GM12878 (cell line): ENCODE results near the gene BTG2. TPM values are rescaled to one million over a fixed set of nuclear protein-coding genes. Genes with fewer than 3 reads are reported as not detected.
A peak's percentile ranks its signal among the peaks of the same experiment; 100 is the strongest.

ENCODE experiments used
- CREM ChIP-seq: IDR thresholded peaks from 2 replicates; pipeline ENCODE4 v1.6.1; 2014; ENCODE audit warnings: antibody characterized with exemption, low read depth
- ETV6 ChIP-seq, 2 experiments: fragments of 450-650 bp in 1 of 2; IDR thresholded peaks in 1 of 2; conservative IDR thresholded peaks in 1 of 2; 2 replicates each; pipeline ENCODE4 v1.6.1; 2014; ENCODE audit warnings: antibody characterized with exemption in 1 of 2, borderline replicate concordance in 1 of 2, low read depth in 1 of 2, mild to moderate bottlenecking in 1 of 2, moderate library complexity in 1 of 2
- GATAD2B ChIP-seq: fragments of 450-650 bp; conservative IDR thresholded peaks from 2 replicates; pipeline ENCODE4 v1.6.1; 2017; ENCODE audit warnings: low read depth, mild to moderate bottlenecking, moderate library complexity
- HCFC1 ChIP-seq: fragments of 150-350 bp; IDR thresholded peaks from 2 replicates; pipeline ENCODE4 v1.6.1; 2014; ENCODE audit warnings: low read length
- IKZF1 ChIP-seq: fragments of 450-650 bp; conservative IDR thresholded peaks from 2 replicates; pipeline ENCODE4 v1.6.1; 2017; ENCODE audit warnings: antibody characterized with exemption, mild to moderate bottlenecking
- IKZF2 ChIP-seq, 2 experiments: fragments of 450-650 bp; IDR thresholded peaks; 2 replicates each; pipeline ENCODE4 v1.6.1; 2017; ENCODE audit warnings: mild to moderate bottlenecking in 2 of 2, moderate library complexity in 2 of 2
- KAT2A ChIP-seq: conservative IDR thresholded peaks from 2 replicates; pipeline ENCODE4 v1.6.1; 2011; ENCODE audit warnings: low read depth, low read length; ENCODE audit not compliant: control insufficient read depth
- MEF2A ChIP-seq: IDR thresholded peaks from 2 replicates; pipeline ENCODE4 v1.6.1; 2011; ENCODE audit warnings: low read depth, mild to moderate bottlenecking, low read length, moderate library complexity; ENCODE audit not compliant: insufficient read depth
- MXI1 ChIP-seq: fragments of 150-350 bp; IDR thresholded peaks from 2 replicates; pipeline ENCODE4 v1.6.1; 2011; ENCODE audit warnings: low read depth, mild to moderate bottlenecking, inconsistent platforms, low read length, improper control_type of control experiment
- NR2F1 ChIP-seq: fragments of 450-650 bp; conservative IDR thresholded peaks from 2 replicates; pipeline ENCODE4 v1.6.1; 2017; ENCODE audit warnings: mild to moderate bottlenecking
- POLR2A ChIP-seq: IDR thresholded peaks from 2 replicates; pipeline ENCODE4 v1.6.1; 2011; ENCODE audit warnings: low read depth, mild to moderate bottlenecking, low read length
- POLR2AphosphoS2 ChIP-seq: IDR thresholded peaks from 2 replicates; pipeline ENCODE4 v1.6.1; 2011; ENCODE audit warnings: low read depth, mild to moderate bottlenecking, low read length, improper control_type of control experiment, moderate library complexity
- RAD51 ChIP-seq: fragments of 450-650 bp; IDR thresholded peaks from 2 replicates; pipeline ENCODE4 v1.6.1; 2016; ENCODE audit warnings: moderate library complexity, mild to moderate bottlenecking, inconsistent platforms
- RCOR1 ChIP-seq: conservative IDR thresholded peaks from 2 replicates; pipeline ENCODE4 v1.6.1; 2012; ENCODE audit warnings: low read depth, low read length, improper control_type of control experiment
- RFX5 ChIP-seq: IDR thresholded peaks from 2 replicates; pipeline ENCODE4 v1.6.1; 2011; ENCODE audit warnings: low read depth, low read length, improper control_type of control experiment
- SIX5 ChIP-seq: IDR thresholded peaks from 2 replicates; pipeline ENCODE4 v1.6.1; 2011; ENCODE audit warnings: mild to moderate bottlenecking, low read depth, low read length, moderate library complexity; ENCODE audit not compliant: severe bottlenecking
- SPI1 ChIP-seq: IDR thresholded peaks from 2 replicates; pipeline ENCODE4 v1.6.1; 2011; ENCODE audit warnings: low read depth, mild to moderate bottlenecking, low read length, moderate library complexity, borderline replicate concordance; ENCODE audit not compliant: insufficient read depth
- TAF1 ChIP-seq: IDR thresholded peaks from 2 replicates; pipeline ENCODE4 v1.6.1; 2011; ENCODE audit warnings: mild to moderate bottlenecking, low read depth, low read length, borderline replicate concordance
- TCF12 ChIP-seq: IDR thresholded peaks from 2 replicates; pipeline ENCODE4 v1.6.1; 2011; ENCODE audit warnings: low read depth, mild to moderate bottlenecking, low read length
- WRNIP1 ChIP-seq: IDR thresholded peaks from 2 replicates; pipeline ENCODE4 v1.6.1; 2011; ENCODE audit warnings: low read depth, low read length, improper control_type of control experiment, borderline replicate concordance
- polyA plus RNA-seq, 11 experiments: library from polyadenylated mRNA; depleted of rRNA in 4 of 11; unstranded in 6 of 11; stranded (reverse) in 5 of 11; fragments of >200 nt; fragmentation: Nextera tagmentation in 4 of 11; fragmentation: Illumina TruSeq in 1 of 11; extraction: Ambion mirVana in 4 of 11; extraction: Trizol in 1 of 11; gene quantifications; 1 replicate in 1 of 11; 2 replicates in 10 of 11; pipeline versions ENCODE4 v1.2.1 to v1.2.3, GENCODE V29; 2011 to 2016; ENCODE audit warnings: inconsistent platforms in 2 of 11, missing spikeins in 2 of 11, low read depth in 1 of 11
- total RNA-seq, 4 experiments: library from RNA; depleted of rRNA in 3 of 4; stranded (reverse); fragments of >200 nt in 3 of 4; fragmentation: Illumina TruSeq in 1 of 4; extraction: Trizol in 1 of 4; gene quantifications; 2 replicates each; pipeline versions ENCODE4 v1.2.1 to v1.2.3, GENCODE V29; 2013 to 2021
- TF ChIP-seq, protein P1 (sequence below), 3 experiments: IDR thresholded peaks in 2 of 3; conservative IDR thresholded peaks in 1 of 3; 2 replicates each; pipeline ENCODE4 v1.5.1; 2011; ENCODE audit warnings: low read depth in 3 of 3, low read length in 3 of 3, mild to moderate bottlenecking in 3 of 3, control low read depth in 2 of 3, moderate library complexity in 2 of 3, inconsistent platforms in 1 of 3, mixed read lengths in 1 of 3; ENCODE audit not compliant: control insufficient read depth in 2 of 3, insufficient read depth in 1 of 3; ENCODE audit errors: extremely low read depth in 1 of 3
- TF ChIP-seq, protein P2 (sequence below): fragments of 450-650 bp; IDR thresholded peaks from 2 replicates; pipeline ENCODE4 v1.6.1; 2018; ENCODE audit warnings: borderline replicate concordance, mild to moderate bottlenecking; ENCODE audit not compliant: partially characterized antibody
- TF ChIP-seq, protein P3 (sequence below): fragments of 450-650 bp; IDR thresholded peaks from 2 replicates; pipeline ENCODE4 v1.6.1; 2017; ENCODE audit warnings: low read depth, mild to moderate bottlenecking, moderate library complexity

Gene BTG2
- total and polyA plus RNA-seq, 10 of the 15 experiments (the other 5 are each of a cell fraction or from before 2014, with no cell fraction given), result 23.3 to 160 (median 98.1) TPM

DNA sequence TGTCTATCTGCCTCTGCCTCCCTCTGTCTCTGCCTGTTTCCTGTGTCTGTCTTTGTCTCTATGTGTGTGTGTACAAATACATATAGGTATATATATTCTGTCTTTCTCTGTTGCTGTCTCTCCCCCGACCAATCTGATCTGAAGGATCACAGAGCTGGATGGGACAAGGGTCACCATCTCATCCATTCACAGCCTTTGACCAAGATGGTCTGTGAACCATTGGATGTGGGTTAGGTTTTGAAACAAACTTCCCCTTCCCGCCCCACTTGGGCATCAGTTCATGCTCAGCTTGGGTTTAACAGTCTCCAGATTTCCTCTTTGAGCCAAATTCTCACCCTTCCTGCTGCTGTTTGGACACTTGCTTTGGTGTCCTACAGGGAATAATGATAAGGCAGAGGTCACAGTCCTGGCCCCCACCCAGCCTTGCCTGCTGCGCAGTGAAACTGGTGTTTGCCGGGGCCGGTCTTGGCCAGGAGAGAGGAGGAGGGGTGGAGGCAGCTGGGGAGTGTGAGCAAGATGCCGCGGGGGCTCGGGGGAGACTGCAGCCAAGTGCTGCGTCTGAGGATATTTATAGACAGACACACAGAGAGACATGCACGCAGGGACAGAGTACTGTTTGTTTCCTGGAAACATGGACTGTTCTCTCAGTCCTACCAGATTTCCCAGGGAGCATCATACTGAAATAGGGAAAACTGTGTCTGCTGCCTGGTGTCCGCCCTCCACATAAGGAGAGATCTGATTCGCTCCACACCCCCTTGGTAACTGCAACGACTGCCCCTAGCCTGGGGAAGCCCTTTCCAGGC, 27.0 kb upstream of the BTG2 start (continued):
- TF ChIP-seq WRNIP1 (no peak), RFX5 (no peak), IKZF2 (IDR thresholded peaks at IDR 0.05) (0 out of 4 replicates have a peak, but pooled peaks of 1 of the 2 experiments have one; percentile 1), GATAD2B (0 out of 2 replicates have a peak, but pooled peaks have one; percentile 26), RCOR1 (no peak), POLR2AphosphoS2 (no peak), MXI1 (no peak), NR2F1 (no peak), TAF1 (no peak), ETV6 (conservative IDR thresholded peaks at IDR 0.05 in 1 of 2, IDR thresholded peaks at IDR 0.05 in 1 of 2; ENCODE audit: borderline replicate concordance in 1 of 2, low read depth in 1 of 2) (0 out of 4 replicates have a peak, but pooled peaks of 1 of the 2 experiments have one; percentile 20), MEF2A (0 out of 2 replicates have a peak, but pooled peaks have one; percentile 47), RAD51 (no peak), CREM (0 out of 2 replicates have a peak, but pooled peaks have one; percentile 31), POLR2A (peak; percentile 55), SPI1 (no peak), KAT2A (no peak), TCF12 (peak; percentile 43; the same call in 1 of the 2 replicates), IKZF1 (peak; percentile 29), SIX5 (no peak), HCFC1 (no peak)
- TF ChIP-seq, protein P1, sequence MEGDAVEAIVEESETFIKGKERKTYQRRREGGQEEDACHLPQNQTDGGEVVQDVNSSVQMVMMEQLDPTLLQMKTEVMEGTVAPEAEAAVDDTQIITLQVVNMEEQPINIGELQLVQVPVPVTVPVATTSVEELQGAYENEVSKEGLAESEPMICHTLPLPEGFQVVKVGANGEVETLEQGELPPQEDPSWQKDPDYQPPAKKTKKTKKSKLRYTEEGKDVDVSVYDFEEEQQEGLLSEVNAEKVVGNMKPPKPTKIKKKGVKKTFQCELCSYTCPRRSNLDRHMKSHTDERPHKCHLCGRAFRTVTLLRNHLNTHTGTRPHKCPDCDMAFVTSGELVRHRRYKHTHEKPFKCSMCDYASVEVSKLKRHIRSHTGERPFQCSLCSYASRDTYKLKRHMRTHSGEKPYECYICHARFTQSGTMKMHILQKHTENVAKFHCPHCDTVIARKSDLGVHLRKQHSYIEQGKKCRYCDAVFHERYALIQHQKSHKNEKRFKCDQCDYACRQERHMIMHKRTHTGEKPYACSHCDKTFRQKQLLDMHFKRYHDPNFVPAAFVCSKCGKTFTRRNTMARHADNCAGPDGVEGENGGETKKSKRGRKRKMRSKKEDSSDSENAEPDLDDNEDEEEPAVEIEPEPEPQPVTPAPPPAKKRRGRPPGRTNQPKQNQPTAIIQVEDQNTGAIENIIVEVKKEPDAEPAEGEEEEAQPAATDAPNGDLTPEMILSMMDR (IDR thresholded peaks at IDR 0.05 in 2 of 3, conservative IDR thresholded peaks at IDR 0.05 in 1 of 3; ENCODE audit: control insufficient read depth in 2 of 3, extremely low read depth in 1 of 3, insufficient read depth in 1 of 3, low read depth in 3 of 3, low read length in 3 of 3), result no peak
- TF ChIP-seq, protein P2, sequence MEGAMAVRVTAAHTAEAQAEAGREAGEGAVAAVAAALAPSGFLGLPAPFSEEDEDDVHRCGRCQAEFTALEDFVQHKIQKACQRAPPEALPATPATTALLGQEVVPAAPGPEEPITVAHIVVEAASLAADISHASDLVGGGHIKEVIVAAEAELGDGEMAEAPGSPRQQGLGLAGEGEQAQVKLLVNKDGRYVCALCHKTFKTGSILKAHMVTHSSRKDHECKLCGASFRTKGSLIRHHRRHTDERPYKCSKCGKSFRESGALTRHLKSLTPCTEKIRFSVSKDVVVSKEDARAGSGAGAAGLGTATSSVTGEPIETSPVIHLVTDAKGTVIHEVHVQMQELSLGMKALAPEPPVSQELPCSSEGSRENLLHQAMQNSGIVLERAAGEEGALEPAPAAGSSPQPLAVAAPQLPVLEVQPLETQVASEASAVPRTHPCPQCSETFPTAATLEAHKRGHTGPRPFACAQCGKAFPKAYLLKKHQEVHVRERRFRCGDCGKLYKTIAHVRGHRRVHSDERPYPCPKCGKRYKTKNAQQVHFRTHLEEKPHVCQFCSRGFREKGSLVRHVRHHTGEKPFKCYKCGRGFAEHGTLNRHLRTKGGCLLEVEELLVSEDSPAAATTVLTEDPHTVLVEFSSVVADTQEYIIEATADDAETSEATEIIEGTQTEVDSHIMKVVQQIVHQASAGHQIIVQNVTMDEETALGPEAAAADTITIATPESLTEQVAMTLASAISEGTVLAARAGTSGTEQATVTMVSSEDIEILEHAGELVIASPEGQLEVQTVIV, result no peak
- TF ChIP-seq, protein P3, sequence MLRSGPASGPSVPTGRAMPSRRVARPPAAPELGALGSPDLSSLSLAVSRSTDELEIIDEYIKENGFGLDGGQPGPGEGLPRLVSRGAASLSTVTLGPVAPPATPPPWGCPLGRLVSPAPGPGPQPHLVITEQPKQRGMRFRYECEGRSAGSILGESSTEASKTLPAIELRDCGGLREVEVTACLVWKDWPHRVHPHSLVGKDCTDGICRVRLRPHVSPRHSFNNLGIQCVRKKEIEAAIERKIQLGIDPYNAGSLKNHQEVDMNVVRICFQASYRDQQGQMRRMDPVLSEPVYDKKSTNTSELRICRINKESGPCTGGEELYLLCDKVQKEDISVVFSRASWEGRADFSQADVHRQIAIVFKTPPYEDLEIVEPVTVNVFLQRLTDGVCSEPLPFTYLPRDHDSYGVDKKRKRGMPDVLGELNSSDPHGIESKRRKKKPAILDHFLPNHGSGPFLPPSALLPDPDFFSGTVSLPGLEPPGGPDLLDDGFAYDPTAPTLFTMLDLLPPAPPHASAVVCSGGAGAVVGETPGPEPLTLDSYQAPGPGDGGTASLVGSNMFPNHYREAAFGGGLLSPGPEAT, result no peak
